ENCODE data around the gene ARVCF. TPM values are rescaled to one million over a fixed set of nuclear protein-coding genes. Genes with fewer than 3 reads are reported as not detected.
A peak's percentile ranks its signal among the peaks of the same experiment; 100 is the strongest.

ARVCF gene
- total and polyA plus RNA-seq, 2 donors (not counting 3 experiments of a cell fraction or from before 2014, with no cell fraction given) = 81.3 to 105 TPM

- H3K36me3 ChIP-seq (ENCODE audit: control insufficient read depth in 2 of 2, extremely low read depth in 1 of 2, insufficient read depth in 2 of 2, low read length in 2 of 2) = peaks cover 9 to 53% of the 10 kb centered on the region in 2 experiments
- FAIRE-seq (peak; percentile 88), DNase-seq (ENCODE audit: low read depth, low spot score) (peak; percentile 31)
- H3K27me3 ChIP-seq (ENCODE audit: control insufficient read depth in 2 of 2, insufficient read depth in 2 of 2, low read length in 2 of 2) = no peaks in the 10 kb centered on the region
- no peaks in the 10 kb centered on the region for H3K9me1 ChIP-seq (replicated peaks; ENCODE audit: control insufficient read depth, extremely low read depth, insufficient read depth, low read length)
- dilution Hi-C loops (cut with MboI; ENCODE audit: extremely low pct_ligation_motif_present, low sequenced_read_pairs) = no loop called here
- BruUV-seq (replicated peaks) = no TSS peak
- no peaks in the 10 kb centered on the region for H3K79me2 ChIP-seq (ENCODE audit: control insufficient read depth, insufficient read depth, low read length)
- intact Hi-C loops (cut with micrococcal nuclease) = no loop called here
- ChIA-PET POLR2A (no interaction called here), CTCF (interaction anchor here (1.9 to 12.2 kb wide), 2 partner anchors 46 to 237 kb away, joined by 7 to 304 read pairs; no protein-coding TSS in a partner anchor)
- H3K27ac ChIP-seq (ENCODE audit: insufficient read depth, low read depth, low read length) = peak overlapping the region; percentile 9
- TF ChIP-seq POLR2AphosphoS5 (IDR thresholded peaks at IDR 0.05; ENCODE audit: insufficient read depth, low read depth, low read length) (peak; percentile 10), EZH2 (IDR thresholded peaks at IDR 0.05; ENCODE audit: borderline replicate concordance, low read depth, low read length, severe bottlenecking) (no peak)
- H4K20me1 ChIP-seq (replicated peaks; ENCODE audit: control insufficient read depth, extremely low read depth, insufficient read depth, low read length) = no peaks in the 10 kb centered on the region
- no peak overlapping the region for H3K4me3 ChIP-seq (replicated peaks in 1 of 3; ENCODE audit: insufficient read depth in 1 of 3, low read depth in 1 of 3, low read length in 3 of 3)
- no peak overlapping the region for H2AFZ ChIP-seq (ENCODE audit: low read depth, low read length)
- H3K4me1 ChIP-seq (ENCODE audit: control insufficient read depth, extremely low read depth, insufficient read depth, low read length) = peaks cover 27% of the 10 kb centered on the region
- no peak overlapping the region for H3K9ac ChIP-seq (replicated peaks; ENCODE audit: extremely low read depth, insufficient read depth, low read length)
- no peak overlapping the region for H3K4me2 ChIP-seq (ENCODE audit: insufficient read depth, low read length)
- no peaks in the 10 kb centered on the region for H3K9me3 ChIP-seq (replicated peaks; ENCODE audit: control insufficient read depth, insufficient read depth, low read length)
Measured at GRCh38 chr22:19966908-19967750, 49.5 kb downstream of the ARVCF start.

GRCh38 chr22:19965771-19966709 is 50.6 kb downstream of the ARVCF start:
- no peak for FAIRE-seq
- no peak overlapping the region for H3K4me3 ChIP-seq (replicated peaks in 1 of 3; ENCODE audit: insufficient read depth in 1 of 3, low read depth in 1 of 3, low read length in 3 of 3)
- H3K9me3 ChIP-seq (replicated peaks; ENCODE audit: control insufficient read depth, insufficient read depth, low read length) = no peaks in the 10 kb centered on the region
- H3K27ac ChIP-seq (ENCODE audit: insufficient read depth, low read depth, low read length) = peak overlapping the region; percentile 9
- peaks cover 5 to 49% of the 10 kb centered on the region in 2 experiments for H3K36me3 ChIP-seq (ENCODE audit: control insufficient read depth in 2 of 2, extremely low read depth in 1 of 2, insufficient read depth in 2 of 2, low read length in 2 of 2)
- POLR2A ChIA-PET = no interaction called here
- CTCF ChIA-PET = interaction anchor here (1.1 to 12.2 kb wide), 3 partner anchors 47 to 236 kb away, joined by 3 to 304 read pairs (median 7); no protein-coding TSS in a partner anchor
- H3K79me2 ChIP-seq (ENCODE audit: control insufficient read depth, insufficient read depth, low read length) = no peaks in the 10 kb centered on the region
- H3K9me1 ChIP-seq (replicated peaks; ENCODE audit: control insufficient read depth, extremely low read depth, insufficient read depth, low read length) = no peaks in the 10 kb centered on the region
- no TSS peak for BruUV-seq (replicated peaks)
- no peak overlapping the region for H2AFZ ChIP-seq (ENCODE audit: low read depth, low read length)
- H3K27me3 ChIP-seq (ENCODE audit: control insufficient read depth in 2 of 2, insufficient read depth in 2 of 2, low read length in 2 of 2) = no peaks in the 10 kb centered on the region
- intact Hi-C loops (cut with micrococcal nuclease) = no loop called here
- H4K20me1 ChIP-seq (replicated peaks; ENCODE audit: control insufficient read depth, extremely low read depth, insufficient read depth, low read length) = no peaks in the 10 kb centered on the region
- H3K4me1 ChIP-seq (ENCODE audit: control insufficient read depth, extremely low read depth, insufficient read depth, low read length) = peaks cover 27% of the 10 kb centered on the region
- TF ChIP-seq MAX (IDR thresholded peaks at IDR 0.05; ENCODE audit: insufficient read depth, insufficient read length) (no peak), CTCF (IDR thresholded peaks at IDR 0.05; ENCODE audit: extremely low read depth in 1 of 2, insufficient read depth in 1 of 2, low read depth in 1 of 2, low read length in 2 of 2) (peak; percentile 41 to 61)
- dilution Hi-C loops (cut with MboI; ENCODE audit: extremely low pct_ligation_motif_present, low sequenced_read_pairs) = no loop called here
- no peak overlapping the region for H3K9ac ChIP-seq (replicated peaks; ENCODE audit: extremely low read depth, insufficient read depth, low read length)
- no peak for DNase-seq (ENCODE audit: low read depth, low spot score)
- H3K4me2 ChIP-seq (ENCODE audit: insufficient read depth, low read length) = no peak overlapping the region

All from endothelial cell of umbilical vein (primary cell).